ENCODE data around the gene SHC2. TPM values are rescaled to one million over a fixed set of nuclear protein-coding genes. Genes with fewer than 3 reads are reported as not detected.

SHC2 gene, protein sequence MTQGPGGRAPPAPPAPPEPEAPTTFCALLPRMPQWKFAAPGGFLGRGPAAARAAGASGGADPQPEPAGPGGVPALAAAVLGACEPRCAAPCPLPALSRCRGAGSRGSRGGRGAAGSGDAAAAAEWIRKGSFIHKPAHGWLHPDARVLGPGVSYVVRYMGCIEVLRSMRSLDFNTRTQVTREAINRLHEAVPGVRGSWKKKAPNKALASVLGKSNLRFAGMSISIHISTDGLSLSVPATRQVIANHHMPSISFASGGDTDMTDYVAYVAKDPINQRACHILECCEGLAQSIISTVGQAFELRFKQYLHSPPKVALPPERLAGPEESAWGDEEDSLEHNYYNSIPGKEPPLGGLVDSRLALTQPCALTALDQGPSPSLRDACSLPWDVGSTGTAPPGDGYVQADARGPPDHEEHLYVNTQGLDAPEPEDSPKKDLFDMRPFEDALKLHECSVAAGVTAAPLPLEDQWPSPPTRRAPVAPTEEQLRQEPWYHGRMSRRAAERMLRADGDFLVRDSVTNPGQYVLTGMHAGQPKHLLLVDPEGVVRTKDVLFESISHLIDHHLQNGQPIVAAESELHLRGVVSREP
- 2.2 to 9.9 TPM (median 2.5 TPM) in 3 replicates for polyA plus RNA-seq
- polyA plus RNA-seq (2011; ENCODE audit: low read depth) = 3.0 TPM
- polyA plus RNA-seq (2011; cell fraction: cytosol; rRNA removed) = 2.1 and 6.5 TPM in 2 replicates
- 18.2 and 26.5 TPM in 2 replicates for polyA plus RNA-seq (2011; cell fraction: nucleus; rRNA removed)
- 3.4 and 16.0 TPM in 2 replicates for polyA plus RNA-seq (2012; ENCODE audit: low replicate concordance)
- 1.5 to 4.7 TPM (median 1.6 TPM) in 3 replicates for polyA minus RNA-seq
- 15.0 TPM for polyA minus RNA-seq (2011; cell fraction: cytosol; rRNA and poly(A)+ RNA removed)
- 3.7 and 6.4 TPM in 2 replicates for polyA minus RNA-seq (2011; cell fraction: nucleus; rRNA and poly(A)+ RNA removed)

DNA sequence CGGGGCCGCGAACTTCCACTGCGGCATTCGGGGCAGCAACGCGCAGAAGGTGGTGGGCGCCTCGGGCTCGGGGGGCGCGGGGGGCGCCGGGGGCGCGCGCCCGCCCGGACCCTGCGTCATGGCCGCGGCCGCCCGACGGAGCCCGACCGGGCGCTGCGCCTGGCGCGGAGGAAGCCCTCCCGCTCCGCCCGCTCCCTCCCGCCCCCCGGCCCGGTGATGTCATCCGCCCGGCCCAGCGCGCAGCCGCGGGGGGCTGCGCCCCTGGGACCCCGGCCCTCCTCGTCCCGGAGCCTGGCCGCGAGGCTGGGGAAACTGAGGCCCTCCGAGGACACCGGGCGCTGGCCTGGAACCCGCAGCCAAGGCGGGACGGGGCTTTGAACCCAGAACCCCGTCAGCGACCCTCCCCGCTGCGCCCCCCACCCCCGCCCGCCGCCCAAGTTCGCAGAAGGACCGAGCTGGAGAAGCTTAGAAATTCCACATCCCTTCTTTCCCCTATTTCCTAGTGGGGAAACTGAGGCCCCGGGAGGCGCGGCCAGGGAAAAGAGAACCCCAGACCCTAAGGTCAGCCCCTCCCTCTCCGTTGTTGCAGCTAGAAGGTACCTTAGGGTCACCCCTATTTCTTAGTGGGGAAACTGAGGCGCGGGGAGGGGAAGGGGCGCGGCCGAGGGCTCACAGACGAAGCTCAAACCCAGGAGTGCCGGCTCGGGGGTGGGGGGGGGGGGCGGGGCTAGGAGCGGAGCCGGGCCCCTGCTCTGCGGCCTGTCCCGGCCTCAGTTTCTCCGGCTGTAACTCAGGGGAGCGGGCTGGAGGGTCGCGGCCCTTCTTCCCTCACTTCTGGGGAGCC lies at the start of gene SHC2:
Gene SHC2, minus strand, starts transcription at position 157 of the 844 bp plus-strand sequence. Its CDS starts 37 bp downstream, at position 120.
- no peaks in the 10 kb centered on the region for H3K36me3 ChIP-seq (ENCODE audit: control insufficient read depth in 2 of 2, extremely low read depth in 1 of 2, insufficient read depth in 2 of 2, low read length in 2 of 2)
- dilution Hi-C loops (cut with MboI; ENCODE audit: extremely low pct_ligation_motif_present, low sequenced_read_pairs) = no loop called here
- H4K20me1 ChIP-seq (ENCODE audit: control insufficient read depth, extremely low read depth, insufficient read depth, low read length) = no peaks in the 10 kb centered on the region
- H3K9me1 ChIP-seq (ENCODE audit: control insufficient read depth, extremely low read depth, insufficient read depth, low read length) = no peaks in the 10 kb centered on the region
- DNase-seq (ENCODE audit: low read depth, low spot score) (no peak), FAIRE-seq (no peak)
- peak within 1 kb of the TSS; percentile 56 to 74 (median 61) for H3K4me3 ChIP-seq (ENCODE audit: control insufficient read depth in 2 of 3, extremely low read depth in 1 of 3, insufficient read depth in 2 of 3, low read depth in 1 of 3, low read length in 3 of 3)
- no peak within 1 kb of the TSS for H3K27ac ChIP-seq (ENCODE audit: control insufficient read depth, insufficient read depth, low read length)
- H3K4me2 ChIP-seq (ENCODE audit: control insufficient read depth, extremely low read depth, insufficient read depth, low read depth, low read length) = peak within 1 kb of the TSS; percentile 67
- peak within 1 kb of the TSS; percentile 11 for H2AFZ ChIP-seq (ENCODE audit: control insufficient read depth, low read length)
- H3K4me1 ChIP-seq (ENCODE audit: control insufficient read depth, extremely low read depth, insufficient read depth, low read length) = no peaks in the 10 kb centered on the region
- TF ChIP-seq, protein P1, sequence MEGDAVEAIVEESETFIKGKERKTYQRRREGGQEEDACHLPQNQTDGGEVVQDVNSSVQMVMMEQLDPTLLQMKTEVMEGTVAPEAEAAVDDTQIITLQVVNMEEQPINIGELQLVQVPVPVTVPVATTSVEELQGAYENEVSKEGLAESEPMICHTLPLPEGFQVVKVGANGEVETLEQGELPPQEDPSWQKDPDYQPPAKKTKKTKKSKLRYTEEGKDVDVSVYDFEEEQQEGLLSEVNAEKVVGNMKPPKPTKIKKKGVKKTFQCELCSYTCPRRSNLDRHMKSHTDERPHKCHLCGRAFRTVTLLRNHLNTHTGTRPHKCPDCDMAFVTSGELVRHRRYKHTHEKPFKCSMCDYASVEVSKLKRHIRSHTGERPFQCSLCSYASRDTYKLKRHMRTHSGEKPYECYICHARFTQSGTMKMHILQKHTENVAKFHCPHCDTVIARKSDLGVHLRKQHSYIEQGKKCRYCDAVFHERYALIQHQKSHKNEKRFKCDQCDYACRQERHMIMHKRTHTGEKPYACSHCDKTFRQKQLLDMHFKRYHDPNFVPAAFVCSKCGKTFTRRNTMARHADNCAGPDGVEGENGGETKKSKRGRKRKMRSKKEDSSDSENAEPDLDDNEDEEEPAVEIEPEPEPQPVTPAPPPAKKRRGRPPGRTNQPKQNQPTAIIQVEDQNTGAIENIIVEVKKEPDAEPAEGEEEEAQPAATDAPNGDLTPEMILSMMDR (optimal IDR thresholded peaks at IDR 0.05 in 1 of 3, IDR thresholded peaks at IDR 0.05 in 1 of 3, conservative IDR thresholded peaks at IDR 0.05 in 1 of 3; ENCODE audit: extremely low read depth in 1 of 3, insufficient read depth in 2 of 3, low read length in 3 of 3) = no peak
- TF ChIP-seq EZH2 (IDR thresholded peaks at IDR 0.05; ENCODE audit: low read length) = no peak
- peak within 1 kb of the TSS; percentile 67 for H3K9ac ChIP-seq (ENCODE audit: control insufficient read depth, extremely low read depth, insufficient read depth, low read length)
- no peaks in the 10 kb centered on the region for H3K79me2 ChIP-seq (ENCODE audit: control insufficient read depth, insufficient read depth, low read length)
- peaks cover 11% of the 10 kb centered on the region for H3K27me3 ChIP-seq (ENCODE audit: control insufficient read depth, extremely low read depth, insufficient read depth, low read length)
- H3K9me3 ChIP-seq (ENCODE audit: control insufficient read depth, low read depth, low read length) = no peaks in the 10 kb centered on the region
